Endothelial cell (in vitro differentiated cells): ENCODE data around the gene TAPBPL. TPM values are rescaled to one million over a fixed set of nuclear protein-coding genes. Genes with fewer than 3 reads are reported as not detected.

ENCODE experiments used
- DNase-seq: peaks from one replicate; pipeline ENCODE4 v3.0.0; 2021; ENCODE audit warnings: low spot score
- H3K27ac Mint-ChIP-seq: one replicate; pipeline ENCODE4 v1.8.0; 2021; ENCODE audit warnings: mixed read lengths, inconsistent platforms; ENCODE audit not compliant: unreplicated experiment
- H3K27me3 Mint-ChIP-seq: one replicate; pipeline ENCODE4 v1.8.0; 2021; ENCODE audit warnings: mild to moderate bottlenecking, moderate library complexity, mixed read lengths, inconsistent platforms; ENCODE audit not compliant: unreplicated experiment
- H3K36me3 Mint-ChIP-seq: one replicate; pipeline ENCODE4 v1.8.0; 2021; ENCODE audit warnings: mild to moderate bottlenecking, low read depth, mixed read lengths, inconsistent platforms; ENCODE audit not compliant: unreplicated experiment
- H3K4me1 Mint-ChIP-seq: one replicate; pipeline ENCODE4 v1.8.0; 2021; ENCODE audit warnings: mild to moderate bottlenecking, mixed read lengths, inconsistent platforms; ENCODE audit not compliant: unreplicated experiment
- H3K4me3 Mint-ChIP-seq: one replicate; pipeline ENCODE4 v1.8.0; 2021; ENCODE audit warnings: mild to moderate bottlenecking, mixed read lengths, inconsistent platforms; ENCODE audit not compliant: unreplicated experiment
- H3K9me3 Mint-ChIP-seq: one replicate; pipeline ENCODE4 v1.8.0; 2021; ENCODE audit warnings: mixed read lengths, inconsistent platforms; ENCODE audit not compliant: unreplicated experiment
- total RNA-seq: library from RNA; stranded (reverse); fragmentation: NEBNext Ultra II Directional; extraction: Animal tissue kit (Norgen Biotek cat#: 25700); gene quantifications from one replicate; pipeline ENCODE4 v1.2.1, GENCODE V29; 2021; ENCODE audit not compliant: unreplicated experiment
- TF ChIP-seq, protein P1 (sequence below): fragments of 200-600 bp; sonication (generic); IDR thresholded peaks from one replicate; pipeline ENCODE4 v1.5.0; 2021; ENCODE audit warnings: antibody characterized with exemption; ENCODE audit not compliant: unreplicated experiment

TAPBPL gene
- total RNA-seq, 1 donor from 2014 or later, result 2.8 TPM

DNA sequence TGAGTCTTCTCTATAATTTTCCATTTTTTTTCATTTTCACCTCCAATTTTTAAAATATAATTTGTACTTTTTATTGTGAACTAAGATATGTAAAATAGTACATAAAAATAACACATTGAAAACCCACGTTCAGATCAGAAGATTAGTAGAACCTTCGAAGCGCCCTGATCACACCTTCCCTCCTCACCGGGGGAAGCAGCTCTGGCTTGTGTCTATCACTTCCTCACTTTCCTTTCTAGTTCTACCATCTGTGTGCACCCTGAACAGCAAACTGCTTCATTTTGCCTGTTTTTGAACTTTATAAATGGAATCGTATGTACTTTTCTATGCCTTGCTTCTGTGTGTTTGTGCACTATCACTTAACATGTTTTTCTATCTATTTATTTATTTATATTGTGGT is 18.9 kb upstream of the TAPBPL start:
- TF ChIP-seq, protein P1, sequence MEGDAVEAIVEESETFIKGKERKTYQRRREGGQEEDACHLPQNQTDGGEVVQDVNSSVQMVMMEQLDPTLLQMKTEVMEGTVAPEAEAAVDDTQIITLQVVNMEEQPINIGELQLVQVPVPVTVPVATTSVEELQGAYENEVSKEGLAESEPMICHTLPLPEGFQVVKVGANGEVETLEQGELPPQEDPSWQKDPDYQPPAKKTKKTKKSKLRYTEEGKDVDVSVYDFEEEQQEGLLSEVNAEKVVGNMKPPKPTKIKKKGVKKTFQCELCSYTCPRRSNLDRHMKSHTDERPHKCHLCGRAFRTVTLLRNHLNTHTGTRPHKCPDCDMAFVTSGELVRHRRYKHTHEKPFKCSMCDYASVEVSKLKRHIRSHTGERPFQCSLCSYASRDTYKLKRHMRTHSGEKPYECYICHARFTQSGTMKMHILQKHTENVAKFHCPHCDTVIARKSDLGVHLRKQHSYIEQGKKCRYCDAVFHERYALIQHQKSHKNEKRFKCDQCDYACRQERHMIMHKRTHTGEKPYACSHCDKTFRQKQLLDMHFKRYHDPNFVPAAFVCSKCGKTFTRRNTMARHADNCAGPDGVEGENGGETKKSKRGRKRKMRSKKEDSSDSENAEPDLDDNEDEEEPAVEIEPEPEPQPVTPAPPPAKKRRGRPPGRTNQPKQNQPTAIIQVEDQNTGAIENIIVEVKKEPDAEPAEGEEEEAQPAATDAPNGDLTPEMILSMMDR, result no peak
- DNase-seq, result no peak
- H3K27me3 Mint-ChIP-seq, result no peaks in the 10 kb centered on the region
- no peak overlapping the region for H3K4me3 Mint-ChIP-seq
- no peaks in the 10 kb centered on the region for H3K36me3 Mint-ChIP-seq
- H3K9me3 Mint-ChIP-seq, result no peaks in the 10 kb centered on the region
- no peak overlapping the region for H3K27ac Mint-ChIP-seq
- peaks cover 12% of the 10 kb centered on the region for H3K4me1 Mint-ChIP-seq

DNA sequence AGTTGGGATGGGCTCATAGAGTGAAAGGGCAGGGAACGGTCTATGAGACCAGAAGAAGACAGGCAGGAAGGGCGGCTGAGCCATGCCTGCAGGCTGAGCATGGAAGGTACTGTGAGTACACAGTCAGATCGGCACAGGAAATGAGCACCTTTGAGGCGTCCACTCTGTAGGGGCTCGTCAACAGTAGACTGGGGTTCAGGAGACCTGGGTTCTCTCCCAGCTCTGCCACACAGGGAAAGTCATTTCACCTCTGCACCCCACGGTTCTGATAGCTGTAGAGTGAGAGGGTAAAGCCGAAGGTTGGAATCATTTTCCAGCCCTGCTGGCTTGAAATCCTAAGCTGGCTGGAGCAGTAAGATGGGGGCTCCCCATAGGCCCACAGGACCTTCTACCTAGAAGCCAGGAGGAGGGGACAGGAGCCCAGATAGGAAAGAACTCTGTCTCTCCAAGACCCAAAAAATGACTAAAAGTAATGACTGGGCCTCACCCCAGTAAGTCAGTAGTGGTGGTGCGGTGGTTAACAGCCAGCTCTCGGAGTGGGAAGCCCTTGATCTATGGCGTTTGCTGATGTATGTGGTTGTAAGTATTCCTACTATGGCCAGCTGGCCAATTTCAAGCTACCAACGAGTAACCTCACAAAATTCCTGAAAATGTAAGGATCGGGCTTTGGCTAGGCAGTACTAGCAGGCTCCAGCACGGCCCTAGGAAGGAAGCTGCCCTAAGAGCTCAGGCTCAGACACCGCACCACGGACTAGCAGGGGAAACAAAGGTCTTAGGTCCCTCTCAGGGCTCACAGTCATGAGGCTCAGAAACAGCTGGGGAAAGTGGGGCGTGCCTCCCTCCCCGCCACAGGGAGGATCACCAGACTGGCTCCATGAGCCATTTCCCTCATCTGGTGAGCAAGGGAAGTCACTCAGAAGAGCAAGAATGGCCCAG is 17.4 kb upstream of the TAPBPL start:
- TF ChIP-seq, protein P1, result no peak
- H3K4me3 Mint-ChIP-seq, result no peak overlapping the region

DNA sequence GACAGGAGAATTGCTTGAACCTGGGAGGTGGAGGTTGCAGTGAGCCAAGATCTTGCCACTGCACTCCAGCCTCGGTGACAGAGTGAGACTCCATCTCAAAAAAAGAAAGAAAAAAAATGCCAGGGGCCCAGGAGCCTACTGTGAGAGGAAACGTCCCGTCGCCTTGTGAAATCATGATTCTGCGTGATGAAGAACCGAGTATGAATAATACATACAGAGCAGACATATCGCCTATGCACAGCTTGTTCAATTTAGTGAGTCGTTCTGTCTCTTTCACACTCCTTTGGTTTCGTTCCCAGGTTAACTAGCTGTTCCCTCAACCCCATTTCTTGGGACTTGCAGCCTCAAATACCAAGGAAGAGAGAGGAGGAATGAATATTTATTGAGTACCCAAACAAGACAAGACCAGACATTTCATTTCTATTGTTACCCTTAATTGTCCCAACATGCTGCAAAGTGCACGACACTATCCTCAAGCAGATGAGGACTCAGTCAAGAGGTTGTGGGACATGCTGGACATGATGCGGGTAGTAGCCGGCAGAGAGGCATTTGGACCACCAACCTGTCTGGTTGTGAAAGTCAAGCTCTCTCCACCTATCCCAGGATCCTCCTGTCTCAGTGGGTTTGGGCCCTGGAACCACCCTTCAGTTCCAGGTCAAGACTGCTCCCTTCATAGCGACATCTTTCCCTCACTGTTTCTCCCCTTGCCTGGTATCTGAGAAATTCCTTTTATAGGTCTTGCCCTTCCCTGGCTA is 15.7 kb upstream of the TAPBPL start:
- Mint-ChIP-seq H3K27me3 (no peaks in the 10 kb centered on the region), H3K36me3 (no peaks in the 10 kb centered on the region), H3K27ac (no peak overlapping the region), H3K4me3 (no peak overlapping the region), H3K9me3 (no peaks in the 10 kb centered on the region), H3K4me1 (no peaks in the 10 kb centered on the region)
- TF ChIP-seq, protein P1, result no peak
- no peak for DNase-seq

More for the DNA sequence above, 17.4 kb upstream of the TAPBPL start:
- H3K36me3 Mint-ChIP-seq, result no peaks in the 10 kb centered on the region
- no peak for DNase-seq
- H3K27me3 Mint-ChIP-seq, result no peaks in the 10 kb centered on the region
- H3K9me3 Mint-ChIP-seq, result no peaks in the 10 kb centered on the region
- H3K4me1 Mint-ChIP-seq, result peaks cover 12% of the 10 kb centered on the region
- H3K27ac Mint-ChIP-seq, result no peak overlapping the region

DNA sequence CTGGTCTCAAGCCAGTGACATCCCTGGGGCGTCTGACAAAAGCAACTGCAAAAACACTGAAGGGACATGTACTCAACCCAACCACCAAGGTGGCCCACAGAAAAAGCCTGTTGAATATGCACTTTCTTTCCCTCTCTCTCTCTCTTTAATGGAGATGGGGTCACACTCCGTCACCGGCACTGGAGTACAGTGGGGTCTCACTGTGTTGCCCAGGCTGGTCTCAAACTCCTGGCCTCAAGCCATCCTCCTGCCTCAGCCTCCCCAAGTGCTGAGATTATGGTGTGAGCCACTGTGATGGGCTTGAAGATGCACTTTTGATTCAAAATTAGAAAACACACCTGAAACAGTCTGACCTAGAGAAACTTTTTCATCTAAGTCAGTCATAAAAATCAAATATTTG is 14.3 kb upstream of the TAPBPL start:
- H3K27ac Mint-ChIP-seq, result no peak overlapping the region
- TF ChIP-seq, protein P1, result no peak
- DNase-seq, result no peak
- H3K9me3 Mint-ChIP-seq, result no peaks in the 10 kb centered on the region
- H3K36me3 Mint-ChIP-seq, result no peaks in the 10 kb centered on the region
- peaks cover 5% of the 10 kb centered on the region for H3K4me1 Mint-ChIP-seq
- peaks cover 2% of the 10 kb centered on the region for H3K27me3 Mint-ChIP-seq
- H3K4me3 Mint-ChIP-seq, result no peak overlapping the region

DNA sequence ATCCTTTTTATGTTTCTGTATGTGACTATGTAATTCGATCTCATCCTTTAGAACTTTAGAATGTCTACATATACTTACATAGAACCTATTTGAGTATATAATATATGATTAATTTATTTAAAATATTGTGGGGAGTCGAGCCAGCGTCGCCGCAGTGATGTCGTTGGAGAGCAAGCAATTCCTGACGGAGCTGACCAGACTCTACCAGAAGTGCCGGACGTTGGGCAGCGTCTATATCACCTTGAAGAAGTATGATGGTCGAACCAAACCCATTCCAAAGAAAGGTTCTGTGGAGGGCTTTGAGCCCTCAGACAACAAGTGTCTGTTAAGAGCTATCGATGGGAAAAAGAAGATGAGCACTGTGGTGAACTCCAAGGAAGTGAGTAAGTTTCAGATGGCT is 13.5 kb upstream of the TAPBPL start:
- H3K36me3 Mint-ChIP-seq, result no peaks in the 10 kb centered on the region

More for the DNA sequence above, 13.5 kb upstream of the TAPBPL start:
- no peaks in the 10 kb centered on the region for H3K9me3 Mint-ChIP-seq
- H3K4me3 Mint-ChIP-seq, result no peak overlapping the region
- TF ChIP-seq, protein P1, result no peak
- H3K4me1 Mint-ChIP-seq, result peaks cover 5% of the 10 kb centered on the region
- H3K27ac Mint-ChIP-seq, result no peak overlapping the region
- H3K27me3 Mint-ChIP-seq, result peaks cover 2% of the 10 kb centered on the region
- no peak for DNase-seq
